ENCODE measurements around the gene GJA10. TPM values are rescaled to one million over a fixed set of nuclear protein-coding genes. Genes with fewer than 3 reads are reported as not detected.

GJA10 gene
- polyA plus RNA-seq, 3 donors, result not detected

DNA sequence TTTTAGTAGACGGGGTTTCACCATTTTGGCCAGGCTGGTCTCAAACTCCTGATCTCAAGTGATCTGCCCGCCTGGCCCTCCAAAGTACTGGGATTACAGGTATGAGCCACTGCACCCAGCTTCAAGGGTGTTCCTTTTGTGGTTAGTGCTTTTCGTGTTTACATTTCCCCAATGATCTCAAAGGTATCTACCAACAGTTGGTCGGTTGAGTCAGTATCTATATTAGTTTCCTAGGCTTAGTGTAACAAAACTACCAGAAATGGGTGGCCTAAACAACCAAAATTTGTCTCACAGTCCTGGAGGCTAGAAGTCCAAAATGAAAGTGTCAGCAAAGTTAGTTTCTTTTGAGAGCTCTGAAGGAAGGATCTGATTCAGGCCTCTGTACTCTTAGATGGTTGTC, 34.5 kb upstream of the GJA10 start:
- intact Hi-C loops (cut with micrococcal nuclease), result no loop called here
- H3K27me3 Mint-ChIP-seq (ENCODE audit: low read depth in 3 of 3), result peaks cover 0 to 2% (median 0%) of the 10 kb centered on the region in 3 donors
- peak overlapping the region in 3 of 7 donors; percentile 6 to 55 (median 34) for H3K27ac Mint-ChIP-seq
- Histone ChIP-seq H3K79me2 (ENCODE audit: insufficient read depth, low read length) (no peaks in the 10 kb centered on the region), H3K27ac (ENCODE audit: low read depth in 1 of 2, low read length in 2 of 2) (peak overlapping the region in 1 of 2 donors; percentile 16), H4K20me1 (ENCODE audit: insufficient read depth, low read length) (no peaks in the 10 kb centered on the region), H3K4me1 (ENCODE audit: control insufficient read depth in 1 of 2, insufficient read depth in 2 of 2, low read length in 2 of 2) (peaks cover 4 to 6% of the 10 kb centered on the region in 2 donors), H3K27me3 (ENCODE audit: control insufficient read depth in 2 of 2, insufficient read depth in 2 of 2, low read length in 2 of 2) (no peaks in the 10 kb centered on the region), H3K36me3 (replicated peaks in 1 of 2; ENCODE audit: control insufficient read depth in 1 of 2, insufficient read depth in 2 of 2, low read length in 2 of 2) (peaks cover 54 to 88% of the 10 kb centered on the region in 2 donors), H3K4me3 (replicated peaks in 1 of 3; ENCODE audit: low read depth in 2 of 3, low read length in 3 of 3) (no peak overlapping the region), H3K9ac (ENCODE audit: insufficient read depth, low read length, poor library complexity, severe bottlenecking) (no peak overlapping the region), H3K4me2 (replicated peaks; ENCODE audit: extremely low read depth, low read length, poor library complexity, severe bottlenecking) (no peak overlapping the region), H2AFZ (ENCODE audit: insufficient read depth, low read depth, low read length, poor library complexity, severe bottlenecking) (no peak overlapping the region), H3K9me3 (replicated peaks in 1 of 2; ENCODE audit: control insufficient read depth in 1 of 2, insufficient read depth in 1 of 2, low read length in 2 of 2) (no peaks in the 10 kb centered on the region)
- peaks cover 8% of the 10 kb centered on the region for H3K4me1 Mint-ChIP-seq
- no peak overlapping the region for H3K4me3 Mint-ChIP-seq
- TF ChIP-seq, protein P1, sequence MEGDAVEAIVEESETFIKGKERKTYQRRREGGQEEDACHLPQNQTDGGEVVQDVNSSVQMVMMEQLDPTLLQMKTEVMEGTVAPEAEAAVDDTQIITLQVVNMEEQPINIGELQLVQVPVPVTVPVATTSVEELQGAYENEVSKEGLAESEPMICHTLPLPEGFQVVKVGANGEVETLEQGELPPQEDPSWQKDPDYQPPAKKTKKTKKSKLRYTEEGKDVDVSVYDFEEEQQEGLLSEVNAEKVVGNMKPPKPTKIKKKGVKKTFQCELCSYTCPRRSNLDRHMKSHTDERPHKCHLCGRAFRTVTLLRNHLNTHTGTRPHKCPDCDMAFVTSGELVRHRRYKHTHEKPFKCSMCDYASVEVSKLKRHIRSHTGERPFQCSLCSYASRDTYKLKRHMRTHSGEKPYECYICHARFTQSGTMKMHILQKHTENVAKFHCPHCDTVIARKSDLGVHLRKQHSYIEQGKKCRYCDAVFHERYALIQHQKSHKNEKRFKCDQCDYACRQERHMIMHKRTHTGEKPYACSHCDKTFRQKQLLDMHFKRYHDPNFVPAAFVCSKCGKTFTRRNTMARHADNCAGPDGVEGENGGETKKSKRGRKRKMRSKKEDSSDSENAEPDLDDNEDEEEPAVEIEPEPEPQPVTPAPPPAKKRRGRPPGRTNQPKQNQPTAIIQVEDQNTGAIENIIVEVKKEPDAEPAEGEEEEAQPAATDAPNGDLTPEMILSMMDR (IDR thresholded peaks at IDR 0.05), result no peak
- H3K9me3 Mint-ChIP-seq, result no peaks in the 10 kb centered on the region
- DNase-seq, result no peak
- 80% methylated on average over 1 of the region's 4 CpGs for WGBS (ENCODE audit: insufficient coverage)
- peaks cover 63 to 94% of the 10 kb centered on the region in 2 donors for H3K36me3 Mint-ChIP-seq

DNA sequence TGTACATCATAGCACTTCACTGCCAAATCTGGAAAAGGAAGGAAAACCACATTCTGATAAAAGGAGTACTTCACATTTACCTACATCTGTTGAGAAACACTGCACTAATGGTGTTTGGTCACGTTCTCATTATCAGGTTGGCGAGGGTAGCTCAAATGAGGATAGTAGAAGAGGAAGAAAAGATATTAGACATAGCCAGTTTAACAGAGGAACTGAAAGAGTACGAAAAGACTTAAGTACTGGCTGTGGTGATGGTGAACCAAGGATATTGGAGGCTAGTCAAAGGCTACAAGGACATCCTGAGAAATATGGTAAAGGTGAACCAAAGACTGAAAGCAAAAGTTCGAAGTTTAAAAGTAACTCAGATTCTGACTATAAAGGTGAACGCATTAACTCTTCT, 32.0 kb upstream of the GJA10 start:
- Mint-ChIP-seq H3K9me3 (peaks cover 0 to 4% (median 0%) of the 10 kb centered on the region in 7 donors), H3K27ac (peak overlapping the region in 1 of 7 donors; percentile 38), H3K4me3 (no peak overlapping the region), H3K27me3 (ENCODE audit: low read depth in 3 of 3) (peaks cover 0 to 2% (median 0%) of the 10 kb centered on the region in 3 donors), H3K4me1 (peaks cover 8% of the 10 kb centered on the region), H3K36me3 (peaks cover 55 to 91% of the 10 kb centered on the region in 2 donors)
- H4K20me1 ChIP-seq (ENCODE audit: insufficient read depth, low read length), result no peaks in the 10 kb centered on the region
- H3K27me3 ChIP-seq (ENCODE audit: control insufficient read depth in 2 of 2, insufficient read depth in 2 of 2, low read length in 2 of 2), result no peaks in the 10 kb centered on the region
- H3K4me3 ChIP-seq (replicated peaks in 1 of 3; ENCODE audit: low read depth in 2 of 3, low read length in 3 of 3), result no peak overlapping the region
- H2AFZ ChIP-seq (ENCODE audit: insufficient read depth, low read depth, low read length, poor library complexity, severe bottlenecking), result no peak overlapping the region
- H3K27ac ChIP-seq (ENCODE audit: low read depth in 1 of 2, low read length in 2 of 2), result no peak overlapping the region
- H3K9me3 ChIP-seq (replicated peaks in 1 of 2; ENCODE audit: control insufficient read depth in 1 of 2, insufficient read depth in 1 of 2, low read length in 2 of 2), result no peaks in the 10 kb centered on the region
- H3K79me2 ChIP-seq (ENCODE audit: insufficient read depth, low read length), result no peaks in the 10 kb centered on the region
- H3K36me3 ChIP-seq (replicated peaks in 1 of 2; ENCODE audit: control insufficient read depth in 1 of 2, insufficient read depth in 2 of 2, low read length in 2 of 2), result peaks cover 40 to 84% of the 10 kb centered on the region in 2 donors
- no peak for DNase-seq
- WGBS (ENCODE audit: insufficient coverage), result 100% methylated on average over 4 of the region's 5 CpGs
- no peak overlapping the region for H3K9ac ChIP-seq (ENCODE audit: insufficient read depth, low read length, poor library complexity, severe bottlenecking)
- TF ChIP-seq, protein P1 (IDR thresholded peaks at IDR 0.05), result no peak
- peaks cover 4 to 6% of the 10 kb centered on the region in 2 donors for H3K4me1 ChIP-seq (ENCODE audit: control insufficient read depth in 1 of 2, insufficient read depth in 2 of 2, low read length in 2 of 2)
- intact Hi-C loops (cut with micrococcal nuclease), result no loop called here
- H3K4me2 ChIP-seq (replicated peaks; ENCODE audit: extremely low read depth, low read length, poor library complexity, severe bottlenecking), result no peak overlapping the region
